Motor neuron (in vitro differentiated cells): ENCODE measurements around the gene LARP4. TPM values are rescaled to one million over a fixed set of nuclear protein-coding genes. Genes with fewer than 3 reads are reported as not detected.
"Not testable (repeated sequence)": the region's sequence is repeated elsewhere in the genome, so short reads cannot be mapped to it uniquely, and the experiment has no call there.

Experiments
- ATAC-seq, 8 experiments: fragments of 200-7000 bp; cut with Tn5 transposase; replicated peaks in 6 of 8; 2 replicates each; pipeline ENCODE4 v1.8.0; 2021; ENCODE audit warnings: mild to moderate bottlenecking in 8 of 8, moderate library complexity in 8 of 8
- H3K27ac ChIP-seq, 2 donors: fragments of 250-450 bp; sonication (Bioruptor Pico); 2 replicates each; pipeline ENCODE4 v1.9.0; 2021; ENCODE audit warnings: antibody characterized with exemption in 2 of 2, mild to moderate bottlenecking in 2 of 2, moderate library complexity in 1 of 2
- H3K4me1 ChIP-seq, 2 donors: fragments of 250-450 bp; sonication (Bioruptor Pico); replicated peaks in 1 of 2; 2 replicates each; pipeline ENCODE4 v1.6.1; 2021; ENCODE audit warnings: antibody characterized with exemption in 2 of 2, mild to moderate bottlenecking in 2 of 2, moderate library complexity in 1 of 2
- H3K4me3 ChIP-seq, 5 donors: fragments of 250-450 bp; sonication (Bioruptor Pico); 2 replicates each; pipeline ENCODE4 v1.9.0; 2021; ENCODE audit warnings: antibody characterized with exemption in 5 of 5, mild to moderate bottlenecking in 5 of 5, moderate library complexity in 4 of 5
- WGBS, 10 experiments: fragments of 450-650 bp; shearing (Covaris generic); methylation state at CpG; one replicate each; pipeline ENCODE4 v1.0.0; 2022; 5-methylcytosine and 5-hydroxymethylcytosine counted together
- in situ Hi-C, 9 experiments: fragments of 400-800 bp; cut with MboI; loops; one replicate each; pipeline ENCODE4 v1.15.0; 2021; ENCODE audit warnings: low sequenced_read_pairs in 9 of 9, low pct_unique_long_range_greater_than_20kb in 2 of 9; ENCODE audit not compliant: unreplicated experiment in 9 of 9
- total RNA-seq, 8 experiments: library from RNA; unstranded; fragments of 300-600 nt; gene quantifications; 2 replicates each; pipeline versions ENCODE4 v1.2.3 to v1.2.4, GENCODE V29; 2022

LARP4 gene
- total RNA-seq, 8 experiments from 2014 or later: 17.4 to 73.1 (median 29.8) TPM

- 89 to 100% (median 99%) methylated on average over 1 to 8 of the region's 9 CpGs; no CpG with 5 or more reads in 2 of the 10 experiments for WGBS, 10 experiments
- Histone ChIP-seq H3K4me1 (no peaks in the 10 kb centered on the region), H3K4me3 (no peak overlapping the region), H3K27ac (no peak overlapping the region)
- in situ Hi-C loops: no loop called here
- no peak for ATAC-seq
Observed at GRCh38 chr12:50411051-50411660, 10.5 kb downstream of the LARP4 start.

DNA sequence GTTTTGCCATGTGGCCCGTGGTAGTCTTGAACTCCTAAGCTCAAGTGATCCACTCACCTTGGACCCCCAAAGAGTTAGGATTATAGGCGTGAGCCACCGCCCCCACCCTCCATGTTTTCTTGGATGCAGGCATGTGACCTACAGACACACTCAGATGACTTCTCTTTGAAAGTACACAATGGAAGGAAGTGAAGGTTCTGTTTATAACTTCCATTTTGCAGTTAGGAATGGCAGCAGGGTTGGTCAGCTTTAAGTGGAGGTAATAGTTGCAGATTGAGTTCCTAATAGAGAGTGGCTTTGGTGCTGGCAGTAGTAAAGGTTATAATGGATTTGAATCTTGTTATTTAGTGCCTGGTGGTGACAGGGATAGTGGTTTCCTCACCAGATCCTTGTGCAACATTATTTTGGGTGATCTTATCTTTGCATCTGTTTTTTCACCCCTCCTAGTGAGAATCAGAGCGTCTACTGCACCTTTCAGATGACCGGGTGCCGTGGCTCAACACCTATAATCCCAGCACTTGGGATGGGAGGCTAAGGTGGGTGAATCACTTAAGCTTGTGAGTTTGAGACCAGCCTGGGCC is 15.3 kb downstream of the LARP4 start:
- in situ Hi-C loops: no loop called here
- 71 to 100% (median 100%) methylated on average over 1 to 3 of the region's 6 CpGs; no CpG with 5 or more reads in 3 of the 10 experiments for WGBS, 10 experiments
- Histone ChIP-seq H3K4me3 (no peak overlapping the region), H3K4me1 (no peaks in the 10 kb centered on the region), H3K27ac (no peak overlapping the region)
- ATAC-seq: no peak

DNA sequence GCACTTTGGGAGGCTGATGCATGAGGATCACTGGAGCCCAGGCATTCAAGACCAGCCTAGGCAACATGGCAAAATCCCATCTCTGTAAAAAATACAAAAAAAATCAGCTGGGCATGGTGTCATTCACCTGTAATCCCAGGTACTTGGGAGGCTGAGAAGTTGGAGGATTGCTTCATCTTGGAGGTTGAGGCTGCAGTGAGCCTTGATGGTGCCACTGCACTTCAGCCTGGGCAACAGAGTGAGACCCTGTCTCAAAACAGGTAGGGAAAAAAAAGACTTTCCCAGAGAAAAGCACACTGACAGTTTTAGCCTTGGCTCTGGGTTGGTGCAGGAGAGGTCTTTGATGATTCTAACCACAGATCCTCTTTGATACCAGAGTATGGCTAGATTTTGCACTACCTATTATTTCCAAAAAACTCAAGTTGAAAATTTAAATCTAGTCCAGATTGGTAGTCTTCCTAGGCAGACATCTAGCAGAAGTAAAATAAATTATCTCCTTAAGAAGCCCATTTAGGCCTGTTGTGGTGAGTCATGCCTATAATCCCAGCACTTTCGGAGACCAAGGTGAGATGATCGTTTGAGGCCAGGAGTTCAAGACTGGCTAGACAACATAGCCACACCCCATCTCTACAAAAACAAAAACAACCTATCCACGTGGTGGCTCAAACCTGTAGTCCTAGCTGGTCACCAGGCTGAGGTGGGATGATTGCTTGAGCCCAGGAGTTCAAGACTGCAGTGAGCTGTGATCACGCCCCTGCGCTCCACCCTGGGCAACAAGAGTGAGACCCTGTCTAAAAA is 18.6 kb downstream of the LARP4 start:
- in situ Hi-C loops: no loop called here
- WGBS, 10 experiments: 60 to 100% (median 84%) methylated on average over 1 to 5 of the region's 5 CpGs; no CpG with 5 or more reads in 5 of the 10 experiments
- Histone ChIP-seq H3K4me1 (no peaks in the 10 kb centered on the region), H3K4me3 (no peak overlapping the region), H3K27ac (no peak overlapping the region)
- no peak for ATAC-seq

DNA sequence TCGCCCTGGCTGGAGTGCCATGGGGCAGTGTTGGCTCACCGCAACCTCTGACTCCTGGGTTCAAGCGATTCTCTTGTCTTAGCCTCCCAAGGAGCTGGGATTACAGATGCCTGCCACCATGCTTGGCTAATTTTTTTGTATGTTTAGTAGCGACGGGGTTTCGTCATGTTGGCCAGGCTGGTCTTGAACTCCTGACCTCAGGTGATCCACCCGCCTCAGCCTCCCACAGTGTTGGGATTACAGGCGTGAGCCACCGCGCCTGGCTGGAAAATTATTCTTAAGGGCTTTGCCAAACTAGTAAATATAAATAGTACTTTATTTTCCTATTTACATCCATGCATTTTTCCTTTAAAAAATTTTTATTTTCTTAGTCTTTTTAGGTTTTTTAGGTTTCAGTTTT is 22.2 kb downstream of the LARP4 start:
- H3K27ac ChIP-seq, H3K4me1 ChIP-seq, ATAC-seq, in situ Hi-C loops, H3K4me3 ChIP-seq: not testable (repeated sequence)
- 86 to 100% (median 97%) methylated on average over 3 to 9 of the region's 10 CpGs for WGBS, 10 experiments

DNA sequence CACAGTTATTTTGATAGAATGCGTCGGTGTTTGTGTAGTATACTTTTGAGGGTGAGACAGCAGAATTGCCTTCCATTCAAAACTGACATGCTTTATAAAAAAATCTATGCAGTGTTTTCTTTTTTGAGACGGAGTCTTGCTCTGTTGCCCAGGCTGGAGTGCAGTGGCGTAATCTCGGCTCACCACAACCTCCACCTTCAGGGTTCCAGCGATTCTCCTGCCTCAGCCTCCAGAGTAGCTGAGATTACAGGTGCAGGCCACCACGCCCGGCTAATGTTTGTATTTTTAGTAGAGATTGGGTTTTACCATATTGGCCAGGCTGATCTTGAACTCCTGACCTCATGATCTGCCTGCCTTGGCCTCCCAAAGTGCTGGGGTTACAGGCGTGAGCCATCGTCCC is 22.7 kb downstream of the LARP4 start:
- WGBS, 10 experiments: 80 to 100% (median 100%) methylated on average over 1 to 10 of the region's 10 CpGs
- in situ Hi-C loops, H3K4me1 ChIP-seq, H3K27ac ChIP-seq, H3K4me3 ChIP-seq, ATAC-seq: not testable (repeated sequence)

DNA sequence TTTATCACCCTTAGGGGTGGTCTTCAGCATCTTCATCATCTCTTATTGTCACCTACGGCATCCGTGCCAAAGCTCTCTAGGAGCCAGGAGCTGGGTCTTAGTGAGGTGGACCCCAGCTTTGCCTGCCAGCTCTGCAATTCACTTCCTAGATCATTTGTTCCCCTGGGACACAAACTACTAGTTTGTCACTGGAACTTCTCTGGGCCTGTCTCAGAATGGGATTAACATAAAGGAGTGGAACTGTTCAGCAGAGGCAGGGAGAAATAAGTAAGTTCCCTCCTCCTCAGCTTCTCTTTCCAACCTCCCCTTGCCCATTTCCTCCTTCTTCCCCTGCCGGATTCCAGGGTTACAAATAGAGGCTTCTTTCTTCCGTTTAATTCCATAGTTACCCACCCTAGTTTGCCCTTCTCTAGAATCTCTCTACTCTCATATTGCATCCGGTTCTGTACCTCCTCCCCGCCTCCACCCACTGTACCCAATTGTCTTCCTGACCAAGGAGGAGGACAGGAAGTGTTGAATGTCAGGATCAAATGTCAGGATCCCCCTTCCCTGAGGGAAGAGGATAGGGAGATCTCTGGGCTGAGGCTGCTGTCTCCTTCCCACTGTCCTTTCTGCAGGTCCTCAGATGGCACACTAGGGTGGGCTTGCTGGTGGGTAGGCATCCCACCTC is 25.0 kb downstream of the LARP4 start:
- 20 to 100% (median 73%) methylated on average over 1 to 6 of the region's 6 CpGs for WGBS, 10 experiments
- Histone ChIP-seq H3K27ac (no peak overlapping the region), H3K4me3 (no peak overlapping the region), H3K4me1 (peaks cover 0 to 3% of the 10 kb centered on the region in 2 donors)
- peak in 4 of 8 experiments; percentile 12 to 78 (median 52) for ATAC-seq
- in situ Hi-C loops: no loop called here

DNA sequence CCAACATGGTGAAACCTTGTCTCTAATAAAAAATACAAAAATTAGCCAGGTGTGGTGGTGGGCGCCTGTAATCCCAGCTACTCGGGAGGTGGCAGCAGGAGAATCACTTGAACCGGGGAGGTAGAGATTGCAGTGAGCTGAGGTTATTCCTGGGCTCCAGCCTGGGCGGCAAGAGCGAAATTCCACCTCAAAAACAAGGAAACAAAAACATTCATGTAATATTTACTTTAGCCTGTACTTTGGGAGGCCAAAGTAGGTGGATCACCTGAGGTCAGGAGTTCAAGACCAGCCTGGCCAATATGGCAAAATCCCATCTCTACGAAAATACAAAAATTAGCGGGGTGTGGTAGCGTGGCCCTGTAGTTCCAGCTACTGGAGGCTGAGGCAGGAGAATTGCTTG is 31.0 kb downstream of the LARP4 start:
- ATAC-seq, H3K4me1 ChIP-seq, in situ Hi-C loops, H3K4me3 ChIP-seq, H3K27ac ChIP-seq: not testable (repeated sequence)
- WGBS, 10 experiments: 71 to 100% (median 90%) methylated on average over 1 to 8 of the region's 8 CpGs

DNA sequence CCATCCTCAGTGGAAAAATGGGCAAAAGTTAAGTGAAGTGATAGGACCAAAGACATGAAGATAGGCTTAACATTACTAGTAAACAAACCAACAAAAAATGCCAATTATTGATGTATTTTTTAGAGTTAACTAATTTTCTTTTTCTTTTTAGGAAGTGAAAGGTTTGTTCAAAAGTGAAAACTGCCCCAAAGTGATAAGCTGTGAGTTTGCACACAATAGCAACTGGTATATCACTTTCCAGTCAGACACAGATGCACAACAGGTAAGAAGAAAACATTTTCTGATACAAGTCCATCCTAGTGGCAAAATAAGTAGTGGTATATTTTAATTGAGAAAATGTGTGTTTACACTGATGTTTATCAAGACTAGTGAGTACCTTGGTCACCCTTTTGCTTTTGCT is 39.6 kb downstream of the LARP4 start:
- no peaks in the 10 kb centered on the region for H3K4me1 ChIP-seq
- no peak for ATAC-seq
- in situ Hi-C loops: no loop called here
- H3K27ac ChIP-seq: no peak overlapping the region
- no peak overlapping the region for H3K4me3 ChIP-seq

- Histone ChIP-seq H3K27ac (no peak overlapping the region), H3K4me3 (no peak overlapping the region), H3K4me1 (no peaks in the 10 kb centered on the region)
- no peak for ATAC-seq
- in situ Hi-C loops: no loop called here
- 91 to 100% (median 99%) methylated on average over 1 to 7 of the region's 7 CpGs; no CpG with 5 or more reads in 4 of the 10 experiments for WGBS, 10 experiments
Observed at GRCh38 chr12:50441763-50442162, 41.1 kb downstream of the LARP4 start.

GRCh38 chr12:50442178-50442908 is 41.7 kb downstream of the LARP4 start:
- Histone ChIP-seq H3K4me3 (no peak overlapping the region), H3K4me1 (no peaks in the 10 kb centered on the region), H3K27ac (no peak overlapping the region)
- in situ Hi-C loops: no loop called here
- WGBS, 10 experiments: 77 to 100% (median 94%) methylated on average over 1 to 3 of the region's 3 CpGs
- ATAC-seq: peak in 2 of 8 experiments; percentile 44 to 77

DNA sequence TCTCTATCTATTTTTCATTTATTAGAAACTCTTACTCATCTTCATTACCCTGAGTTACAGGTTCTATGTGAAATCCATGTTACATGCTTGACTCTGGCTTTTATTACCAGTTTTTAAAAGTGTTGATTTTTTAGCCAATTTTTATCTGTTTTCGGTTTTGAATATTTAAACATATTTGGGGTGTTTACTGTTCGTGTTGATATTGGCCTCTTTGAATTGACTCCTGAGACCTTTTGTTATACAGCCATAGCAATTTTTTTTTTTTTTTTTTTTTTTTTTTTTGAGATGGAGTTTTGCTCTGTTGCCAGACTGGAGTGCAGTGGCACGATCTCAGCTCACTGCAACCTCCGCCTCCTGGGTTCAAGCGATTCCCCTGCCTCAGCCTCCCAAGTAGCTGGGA is 49.0 kb downstream of the LARP4 start:
- in situ Hi-C loops: not testable (repeated sequence)
- WGBS, 10 experiments: 67 to 100% (median 94%) methylated on average over 1 to 5 of the region's 5 CpGs; no CpG with 5 or more reads in 1 of the 10 experiments

GRCh38 chr12:50452795-50453194 is 52.1 kb downstream of the LARP4 start:
- no peak for ATAC-seq
- H3K4me3 ChIP-seq: no peak overlapping the region
- in situ Hi-C loops: no loop called here
- WGBS, 10 experiments: 60 to 100% (median 89%) methylated on average over 1 to 5 of the region's 5 CpGs
- H3K4me1 ChIP-seq: no peaks in the 10 kb centered on the region
- H3K27ac ChIP-seq: no peak overlapping the region

More for the DNA sequence above, 49.0 kb downstream of the LARP4 start:
- H3K4me1 ChIP-seq, H3K4me3 ChIP-seq, H3K27ac ChIP-seq, ATAC-seq: not testable (repeated sequence)
